NT2/D1 (cell line): ENCODE results near the gene SDR42E2.
"Not testable (repeated sequence)": the region's sequence is repeated elsewhere in the genome, so short reads cannot be mapped to it uniquely, and the experiment has no call there.

Source experiments
- DNase-seq: peaks from one replicate; pipeline ENCODE4 v3.0.0-alpha.2; 2011; ENCODE audit warnings: low read depth, low spot score
- H3K27me3 ChIP-seq: 2 replicates; pipeline ENCODE4 v1.6.0; 2011; ENCODE audit warnings: mild to moderate bottlenecking; ENCODE audit not compliant: insufficient read length, insufficient read depth
- H3K36me3 ChIP-seq: 2 replicates; pipeline ENCODE4 v1.6.1; 2011; ENCODE audit warnings: mild to moderate bottlenecking, low read length, mixed read lengths; ENCODE audit not compliant: insufficient read depth, insufficient read length
- H3K4me1 ChIP-seq: 2 replicates; pipeline ENCODE4 v1.5.1; 2011; ENCODE audit not compliant: insufficient read depth, insufficient read length
- H3K4me3 ChIP-seq: 2 replicates; pipeline ENCODE4 v1.5.1; 2011; ENCODE audit warnings: low read depth; ENCODE audit not compliant: insufficient read length
- H3K9ac ChIP-seq: 2 replicates; pipeline ENCODE4 v1.6.0; 2011; ENCODE audit warnings: low read depth; ENCODE audit not compliant: insufficient read length
- H3K9me3 ChIP-seq: 2 replicates; pipeline ENCODE4 v1.5.1; 2011; ENCODE audit warnings: mild to moderate bottlenecking, low read length; ENCODE audit not compliant: insufficient read depth
- SUZ12 ChIP-seq: IDR thresholded peaks from 2 replicates; pipeline ENCODE4 v1.6.1; 2011; ENCODE audit not compliant: insufficient read length, insufficient read depth; ENCODE audit errors: extremely low read depth
- YY1 ChIP-seq: IDR thresholded peaks from 2 replicates; pipeline ENCODE4 v1.6.1; 2011; ENCODE audit not compliant: insufficient read length, insufficient read depth
- ZNF274 ChIP-seq: IDR thresholded peaks from 2 replicates; pipeline ENCODE4 v1.6.1; 2011; ENCODE audit warnings: mild to moderate bottlenecking, low read depth, low read length

The SDR42E2 gene

GRCh38 chr16:22214889-22215288, 52.6 kb downstream of the SDR42E2 start:
- no peak for TF ChIP-seq YY1
- no peak for TF ChIP-seq SUZ12
- TF ChIP-seq ZNF274: no peak
- H3K36me3 ChIP-seq: peaks cover 32% of the 10 kb centered on the region

GRCh38 chr16:22216191-22216831, 54.0 kb downstream of the SDR42E2 start:
- no peak for DNase-seq
- H3K4me3 ChIP-seq: no peak overlapping the region
- H3K4me1 ChIP-seq: no peaks in the 10 kb centered on the region
- peaks cover 15% of the 10 kb centered on the region; the same call in 1 of the 2 replicates for H3K9me3 ChIP-seq
- no peak overlapping the region for H3K9ac ChIP-seq
- TF ChIP-seq YY1 (no peak), SUZ12 (no peak), ZNF274 (no peak)
- H3K36me3 ChIP-seq: peaks cover 26% of the 10 kb centered on the region
- no peaks in the 10 kb centered on the region for H3K27me3 ChIP-seq

More at GRCh38 chr16:22214889-22215288, 52.6 kb downstream of the SDR42E2 start:
- no peak overlapping the region for H3K9ac ChIP-seq
- H3K4me1 ChIP-seq: no peaks in the 10 kb centered on the region
- DNase-seq: no peak
- no peak overlapping the region for H3K4me3 ChIP-seq
- peaks cover 24% of the 10 kb centered on the region; the same call in 1 of the 2 replicates for H3K9me3 ChIP-seq
- no peaks in the 10 kb centered on the region for H3K27me3 ChIP-seq

- H3K36me3 ChIP-seq: peaks cover 24% of the 10 kb centered on the region
- peaks cover 15% of the 10 kb centered on the region; the same call in 1 of the 2 replicates for H3K9me3 ChIP-seq
- not testable (repeated sequence) for H3K4me1 ChIP-seq, DNase-seq, H3K27me3 ChIP-seq, H3K4me3 ChIP-seq, H3K9ac ChIP-seq
Measured at GRCh38 chr16:22216832-22217225, 54.5 kb downstream of the SDR42E2 start.

- Histone ChIP-seq H3K4me3 (no peak overlapping the region), H3K36me3 (peaks cover 17% of the 10 kb centered on the region), H3K4me1 (no peaks in the 10 kb centered on the region), H3K9me3 (peaks cover 15% of the 10 kb centered on the region; the same call in 1 of the 2 replicates), H3K9ac (no peak overlapping the region), H3K27me3 (no peaks in the 10 kb centered on the region)
- TF ChIP-seq YY1: no peak
- no peak for TF ChIP-seq SUZ12
- no peak for TF ChIP-seq ZNF274
- no peak for DNase-seq
Measured at GRCh38 chr16:22217890-22218730, 55.8 kb downstream of the SDR42E2 start.

GRCh38 chr16:22219389-22220068, 57.2 kb downstream of the SDR42E2 start:
- DNase-seq: no peak
- no peak overlapping the region for H3K4me3 ChIP-seq
- H3K9me3 ChIP-seq: peaks cover 5% of the 10 kb centered on the region; the same call in 1 of the 2 replicates
- no peak overlapping the region for H3K9ac ChIP-seq
- TF ChIP-seq ZNF274: no peak
- no peaks in the 10 kb centered on the region for H3K27me3 ChIP-seq
- peaks cover 7% of the 10 kb centered on the region for H3K36me3 ChIP-seq
- no peaks in the 10 kb centered on the region for H3K4me1 ChIP-seq

GRCh38 chr16:22220069-22220440, 57.7 kb downstream of the SDR42E2 start:
- DNase-seq: no peak
- TF ChIP-seq YY1: no peak
- no peak for TF ChIP-seq SUZ12
- TF ChIP-seq ZNF274: no peak
- Histone ChIP-seq H3K4me1 (no peaks in the 10 kb centered on the region), H3K9ac (no peak overlapping the region), H3K4me3 (no peak overlapping the region), H3K36me3 (peaks cover 5% of the 10 kb centered on the region), H3K9me3 (no peaks in the 10 kb centered on the region), H3K27me3 (no peaks in the 10 kb centered on the region)

GRCh38 chr16:22220714-22221113, 58.4 kb downstream of the SDR42E2 start:
- H3K9me3 ChIP-seq: no peaks in the 10 kb centered on the region
- no peak for DNase-seq
- peaks cover 4% of the 10 kb centered on the region for H3K4me1 ChIP-seq
- H3K9ac ChIP-seq: no peak overlapping the region
- no peaks in the 10 kb centered on the region for H3K27me3 ChIP-seq
- TF ChIP-seq ZNF274 (no peak), SUZ12 (no peak), YY1 (no peak)
- H3K36me3 ChIP-seq: peaks cover 8% of the 10 kb centered on the region
- no peak overlapping the region for H3K4me3 ChIP-seq
